HUDEP-2 (cell line): ENCODE results near the gene NECTIN1.
A peak's percentile ranks its signal among the peaks of the same experiment; 100 is the strongest.

ENCODE experiments used
- DNase-seq, 76 experiments: peaks; one replicate each; lab custom pipeline; 2025; ENCODE audit not compliant: unreplicated experiment in 76 of 76; lab: John Stamatoyannopoulos, UW

Gene NECTIN1

DNA sequence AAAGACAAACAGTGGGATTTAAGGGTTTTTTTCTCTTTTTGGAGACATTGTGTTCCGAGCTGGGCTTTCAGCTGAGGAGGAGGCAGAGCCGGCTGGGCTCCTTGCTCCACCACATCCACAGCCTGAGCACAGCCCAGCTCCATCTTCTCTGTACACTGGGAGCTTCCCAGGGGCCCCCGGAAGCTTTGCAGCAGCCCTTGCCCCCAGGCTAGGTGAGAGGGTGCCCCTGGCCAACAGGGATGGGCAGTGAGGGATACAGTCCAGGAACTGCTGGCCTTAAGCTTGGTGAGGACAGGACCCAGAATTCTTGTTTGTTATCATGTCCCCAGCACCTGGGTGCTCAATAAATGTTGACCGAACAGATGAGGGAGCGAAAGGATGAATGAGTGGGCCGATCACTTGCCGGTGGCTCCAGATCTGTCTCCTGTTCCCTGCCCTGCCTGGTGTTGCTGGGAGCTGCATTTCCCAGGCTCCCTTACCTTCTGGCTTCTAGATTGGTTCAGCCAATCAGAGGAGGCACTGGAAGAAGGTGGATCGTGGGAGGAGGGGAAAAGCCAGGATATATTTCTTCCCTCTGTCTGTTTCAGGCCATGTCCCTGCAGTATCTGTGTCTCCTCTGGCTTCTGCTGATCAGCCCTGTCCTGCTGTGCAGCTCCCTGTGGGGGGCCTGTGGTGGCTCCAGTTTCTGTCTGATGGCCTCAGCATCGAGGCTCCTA lies 26.5 kb upstream of the NECTIN1 start:
- no peak for DNase-seq

DNA sequence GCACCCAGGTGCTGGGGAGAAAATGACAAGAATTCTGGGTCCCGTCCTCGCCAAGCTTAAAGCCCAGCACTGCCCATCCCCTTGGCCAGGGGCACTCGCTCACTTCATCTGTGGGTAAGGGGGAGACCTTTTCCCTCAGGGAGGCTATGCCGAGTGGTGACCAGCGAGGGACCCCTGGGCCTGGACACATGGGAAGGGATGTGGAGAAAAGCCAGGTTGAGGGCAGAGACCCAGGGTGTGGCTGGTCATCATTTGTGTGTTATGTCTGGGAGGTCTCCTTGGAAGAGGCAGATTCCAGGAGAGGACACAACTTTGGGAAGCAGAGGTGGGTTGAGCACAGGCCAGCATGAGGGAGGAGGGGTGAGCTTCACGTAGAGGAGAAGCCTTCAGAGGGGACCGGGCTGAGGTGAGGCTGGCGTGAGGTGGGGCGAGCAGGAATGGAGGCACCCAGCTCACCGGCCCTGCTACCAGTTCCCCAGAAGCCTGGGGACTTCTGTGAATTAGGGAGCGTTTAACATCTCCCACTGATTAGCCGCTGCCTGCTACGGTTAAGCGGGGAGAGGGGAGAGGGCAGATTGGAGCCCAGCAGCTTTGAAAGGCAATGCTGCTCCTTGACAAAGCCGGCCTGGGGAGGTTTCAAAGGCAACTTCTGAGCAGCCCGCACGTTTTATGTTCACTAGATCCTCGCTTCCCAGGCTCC lies 25.8 kb upstream of the NECTIN1 start:
- no peak for DNase-seq

DNA sequence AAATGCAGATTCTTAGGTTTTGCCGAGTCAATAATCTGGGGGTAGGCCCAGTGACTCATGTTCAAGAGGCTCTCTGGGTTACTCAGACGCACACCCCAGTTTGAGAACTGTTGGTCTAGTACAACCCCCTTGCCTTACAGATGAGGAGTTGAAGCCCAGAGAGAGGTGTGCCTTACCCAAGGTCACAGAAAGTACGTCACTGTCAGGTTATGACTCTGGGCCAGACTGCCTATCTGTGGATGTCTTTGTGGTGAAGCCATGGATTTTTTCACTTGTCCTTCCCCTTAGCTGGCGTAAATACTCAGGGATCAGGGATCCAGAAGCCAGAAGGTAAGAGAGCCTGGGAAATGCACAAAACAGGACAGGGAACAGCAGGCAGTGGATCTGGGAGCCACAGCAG lies 25.2 kb upstream of the NECTIN1 start:
- no peak for DNase-seq

DNA sequence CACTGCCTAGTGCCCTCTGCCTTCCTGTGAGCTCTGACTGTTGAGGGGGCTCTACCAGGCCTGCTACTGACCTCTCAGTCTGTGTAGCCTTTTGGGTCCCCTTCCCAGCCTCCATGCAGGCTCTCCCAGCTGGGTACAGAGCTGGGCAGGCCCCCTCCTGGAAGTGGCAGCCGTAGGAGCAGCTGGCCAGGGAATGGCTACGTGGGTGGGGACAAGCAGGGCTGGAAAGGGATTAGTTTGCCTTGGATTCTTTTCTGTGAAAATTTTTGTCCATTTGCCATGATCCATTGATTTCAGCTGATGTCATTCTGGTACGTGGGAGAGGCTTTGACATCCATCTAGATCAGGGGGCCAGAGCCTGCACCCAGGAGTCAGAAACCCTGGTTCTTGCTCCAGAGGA lies 23.9 kb upstream of the NECTIN1 start:
- no peak for DNase-seq

DNA sequence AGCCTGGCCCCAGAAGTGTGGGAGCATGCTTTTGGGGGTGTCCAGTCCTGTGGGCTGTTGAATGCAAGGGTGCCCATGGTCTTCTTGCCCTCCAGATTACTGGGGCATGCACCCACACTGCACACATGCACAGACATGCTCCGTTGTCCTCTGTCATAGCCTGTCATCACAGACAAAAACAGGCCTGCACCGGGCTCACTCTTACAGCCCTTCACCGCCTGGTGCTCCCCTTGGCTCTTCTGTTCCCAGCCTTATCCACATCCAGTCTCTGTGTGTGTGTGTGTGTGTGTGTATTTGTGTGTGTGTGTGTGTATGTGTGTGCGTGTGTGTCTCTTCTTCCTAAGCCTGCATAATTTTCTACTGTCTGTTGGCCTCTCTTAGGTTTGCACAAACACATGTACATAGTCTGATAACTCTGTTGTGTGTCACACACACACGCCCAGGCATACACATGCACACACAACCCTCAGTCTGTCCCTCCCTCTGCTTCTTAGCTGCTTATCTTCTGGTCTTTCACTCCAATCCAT lies 23.4 kb upstream of the NECTIN1 start:
- DNase-seq, result peak in 3 of 76 experiments; percentile 6 to 16 (median 7)

DNA sequence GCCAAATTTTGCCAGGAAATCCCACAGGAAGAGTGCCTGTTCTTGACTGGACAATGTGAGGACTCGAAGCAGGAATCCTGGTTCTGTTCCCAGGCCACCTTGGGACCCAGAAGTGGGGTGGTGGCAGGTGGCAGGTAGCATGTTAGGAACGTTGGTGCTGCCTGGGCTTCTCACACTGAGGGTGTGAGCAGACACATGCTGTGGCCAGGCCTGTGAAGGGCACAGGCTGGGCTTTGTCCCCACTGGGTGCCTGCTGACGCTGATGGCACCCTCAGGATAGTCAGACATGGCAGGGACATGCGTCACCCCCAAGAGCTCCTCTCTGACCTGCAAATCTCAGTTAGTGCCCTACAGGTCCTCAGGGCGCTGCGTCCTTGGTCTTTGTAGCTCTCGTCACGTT lies 21.1 kb upstream of the NECTIN1 start:
- no peak for DNase-seq

DNA sequence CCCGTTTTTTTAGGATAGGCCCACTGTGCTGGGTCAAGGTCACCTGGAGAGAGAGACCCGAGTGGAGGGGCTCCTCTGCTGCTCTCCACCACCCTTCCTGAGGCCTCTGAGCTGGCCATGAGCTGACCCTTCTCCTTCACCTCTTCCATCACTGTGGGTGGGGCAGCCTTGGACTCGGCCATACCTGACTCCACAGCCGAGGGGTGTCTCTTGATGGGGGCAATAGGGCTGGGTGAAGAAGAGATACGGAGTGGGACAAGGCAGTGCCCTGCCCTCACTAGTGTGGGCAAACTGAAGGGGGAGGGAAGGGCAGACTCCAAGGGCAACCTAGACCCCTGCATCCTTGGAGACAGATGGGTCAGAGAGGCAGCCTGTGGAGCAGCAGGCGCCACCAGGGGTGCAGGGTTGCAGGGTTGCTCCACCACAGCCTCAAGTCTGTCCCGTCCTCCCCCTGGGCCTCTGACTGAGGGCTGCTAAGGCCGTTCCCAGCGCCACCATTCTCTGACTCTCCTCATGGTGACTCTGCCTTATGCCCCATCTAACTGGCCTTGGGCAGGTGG lies 20.1 kb upstream of the NECTIN1 start:
- DNase-seq, result no peak

DNA sequence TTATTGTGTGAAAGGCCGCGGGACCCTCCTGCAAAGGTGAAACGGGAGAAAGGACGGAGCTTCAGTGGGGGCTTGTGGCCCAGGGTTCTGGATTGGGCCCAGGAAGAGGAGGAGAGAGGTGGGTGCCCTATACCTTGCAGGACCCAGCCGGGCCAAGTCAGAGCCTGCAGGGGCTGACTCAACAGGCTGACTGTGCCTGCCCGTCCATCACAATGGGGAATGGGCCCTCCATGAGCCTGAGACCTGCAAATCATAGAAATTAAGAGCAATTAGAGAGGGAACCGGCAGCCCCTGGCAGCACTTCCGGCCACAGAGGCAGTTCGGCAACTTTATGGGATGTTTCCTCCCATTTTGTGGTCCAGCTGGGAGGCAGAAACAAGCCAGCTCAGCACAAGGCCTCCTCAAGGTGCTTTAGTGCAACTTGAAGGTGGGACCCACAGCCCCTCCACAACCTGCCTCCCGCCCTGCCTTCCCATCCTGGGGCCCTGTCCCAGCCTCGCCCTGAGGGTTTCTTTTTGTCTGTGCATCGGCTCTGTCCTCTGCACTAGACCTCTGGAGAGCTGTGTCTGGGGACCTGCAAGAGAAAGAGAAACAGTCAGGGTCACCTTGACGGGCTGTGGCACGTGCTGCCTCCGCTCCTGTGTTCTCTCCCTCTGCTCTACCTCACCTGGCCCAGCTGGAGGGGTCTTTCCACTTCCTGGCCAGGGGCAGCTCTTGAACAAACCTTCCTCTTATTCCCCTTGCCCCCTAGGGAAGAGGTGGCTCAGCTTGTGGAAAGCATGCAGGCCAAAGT lies 19.1 kb upstream of the NECTIN1 start:
- DNase-seq, result no peak

DNA sequence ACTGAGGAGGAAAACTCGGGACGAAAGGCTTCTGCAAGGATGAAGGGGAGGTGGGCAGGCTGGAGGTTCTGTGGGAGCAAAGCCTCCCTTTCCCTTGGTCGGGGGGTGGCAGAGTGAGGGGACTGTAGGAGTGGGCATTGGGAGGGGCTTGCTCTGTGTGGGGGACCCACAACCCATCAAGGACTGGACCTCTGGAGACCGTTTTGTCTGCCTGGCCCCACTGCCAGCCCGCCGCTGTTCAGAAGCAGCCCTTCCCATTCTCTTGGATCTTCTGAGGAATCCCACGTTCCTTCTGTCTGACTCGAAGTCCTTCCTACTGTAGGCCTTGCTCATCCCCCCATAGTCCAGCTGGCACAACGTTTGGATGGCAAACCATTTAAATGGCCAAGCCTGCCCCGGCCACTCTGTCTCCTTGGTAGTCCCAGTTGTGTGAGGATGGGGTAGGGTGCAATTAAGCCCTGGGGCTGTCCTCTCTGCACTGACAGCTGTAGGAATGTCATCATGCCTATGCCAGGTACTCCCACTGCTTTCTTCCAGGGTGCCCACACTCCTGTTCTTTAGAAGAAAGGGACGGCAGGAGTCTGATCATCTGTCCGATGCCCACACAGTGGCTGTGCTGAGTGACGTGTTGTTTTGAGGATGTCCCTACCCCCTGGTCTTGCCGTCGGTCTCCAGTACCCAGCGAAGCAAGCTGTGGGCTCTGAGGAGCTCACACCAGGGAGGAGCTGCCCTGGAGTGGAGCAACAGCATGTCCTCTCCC lies 17.0 kb upstream of the NECTIN1 start:
- no peak for DNase-seq

DNA sequence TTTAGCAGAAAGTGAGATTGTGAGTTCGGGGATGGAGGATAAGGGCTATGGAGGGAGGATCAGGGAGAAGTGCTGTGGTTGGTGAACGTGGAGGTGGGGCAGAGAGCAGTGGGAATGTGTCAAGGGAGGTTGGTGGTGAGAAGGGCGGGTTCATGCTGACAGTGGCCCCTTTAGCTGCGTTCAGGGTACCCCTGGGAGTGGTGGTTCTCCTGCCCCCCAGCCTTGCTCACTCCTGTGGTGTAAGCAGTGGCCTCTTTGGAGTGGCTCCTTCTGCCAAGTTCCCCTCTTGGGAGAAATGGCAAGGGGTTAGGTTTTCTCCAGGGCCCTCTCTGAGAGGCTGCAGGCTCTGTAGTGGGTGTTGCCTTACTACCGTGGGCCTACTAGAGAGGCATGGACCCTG lies 16.1 kb upstream of the NECTIN1 start:
- DNase-seq, result no peak

DNA sequence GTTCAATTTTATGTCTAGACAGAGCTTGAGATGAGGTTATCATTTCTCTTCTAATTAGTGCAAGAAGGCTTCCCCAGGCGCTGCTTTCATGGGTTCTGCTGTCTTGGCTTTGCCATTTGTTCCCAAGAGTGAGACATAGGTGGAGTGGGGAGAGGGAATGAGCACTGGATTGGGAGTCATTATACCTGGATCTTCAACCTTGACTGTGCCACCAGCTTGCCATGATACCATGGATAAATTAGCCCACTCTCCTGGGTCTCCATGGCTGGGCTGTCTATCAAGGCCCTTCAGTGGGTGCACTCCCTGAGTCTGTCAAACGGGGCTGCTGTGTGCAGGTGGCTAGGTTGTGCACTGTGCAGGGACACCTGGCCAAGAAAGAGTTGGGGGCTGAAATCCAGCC lies 15.6 kb upstream of the NECTIN1 start:
- no peak for DNase-seq

DNA sequence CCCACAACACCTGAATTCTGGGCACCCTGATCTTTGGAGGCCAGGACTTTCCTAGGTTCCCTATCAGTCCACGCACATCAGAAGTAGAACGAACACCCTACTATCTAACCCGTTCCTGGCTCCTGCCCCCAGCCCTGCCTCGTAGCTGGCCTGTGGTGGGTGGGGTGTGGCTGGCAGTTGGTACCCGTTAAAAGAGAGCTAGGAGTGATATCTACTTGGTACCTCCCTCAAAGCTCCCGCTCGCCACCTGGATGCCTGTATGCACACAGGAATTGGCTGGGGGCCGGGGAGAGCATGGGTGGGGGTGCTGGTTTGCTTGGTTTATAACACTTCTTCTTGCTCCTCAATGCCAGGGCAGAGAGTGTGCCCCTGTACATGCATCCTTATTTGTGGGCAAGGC lies 14.0 kb upstream of the NECTIN1 start:
- DNase-seq, result peak in 60 of 76 experiments; percentile 3 to 83 (median 52)

DNA sequence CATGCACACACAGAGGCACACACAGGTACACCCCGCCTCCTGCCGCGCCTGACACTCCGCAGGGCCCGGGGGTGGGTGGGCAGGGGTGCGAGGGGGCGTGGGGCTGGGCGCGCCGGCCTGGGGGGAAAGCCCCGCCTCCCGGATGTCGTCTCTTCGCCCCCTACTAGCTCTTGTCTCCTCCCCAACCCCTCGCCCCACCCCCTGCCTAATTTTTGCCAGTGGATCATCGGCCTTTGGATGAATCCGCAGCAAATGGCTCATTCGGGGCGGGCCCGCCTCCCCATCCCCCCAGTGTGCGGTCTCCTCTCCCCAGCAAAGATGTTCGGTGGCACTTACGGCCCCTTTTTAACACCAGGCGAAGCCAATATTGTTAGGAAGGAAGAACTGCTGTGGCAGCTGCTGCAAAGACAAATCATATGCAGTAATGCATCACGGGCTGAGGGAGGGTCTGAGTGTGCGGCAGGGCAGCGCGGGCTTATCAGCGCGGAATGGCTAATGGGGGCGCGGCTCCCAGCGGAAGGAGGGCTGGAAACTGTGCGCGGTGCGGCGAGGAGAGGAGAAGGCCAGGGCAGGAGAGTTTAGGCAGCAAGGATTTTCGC lies 13.4 kb upstream of the NECTIN1 start:
- peak in 48 of 76 experiments; percentile 13 to 85 (median 51) for DNase-seq

DNA sequence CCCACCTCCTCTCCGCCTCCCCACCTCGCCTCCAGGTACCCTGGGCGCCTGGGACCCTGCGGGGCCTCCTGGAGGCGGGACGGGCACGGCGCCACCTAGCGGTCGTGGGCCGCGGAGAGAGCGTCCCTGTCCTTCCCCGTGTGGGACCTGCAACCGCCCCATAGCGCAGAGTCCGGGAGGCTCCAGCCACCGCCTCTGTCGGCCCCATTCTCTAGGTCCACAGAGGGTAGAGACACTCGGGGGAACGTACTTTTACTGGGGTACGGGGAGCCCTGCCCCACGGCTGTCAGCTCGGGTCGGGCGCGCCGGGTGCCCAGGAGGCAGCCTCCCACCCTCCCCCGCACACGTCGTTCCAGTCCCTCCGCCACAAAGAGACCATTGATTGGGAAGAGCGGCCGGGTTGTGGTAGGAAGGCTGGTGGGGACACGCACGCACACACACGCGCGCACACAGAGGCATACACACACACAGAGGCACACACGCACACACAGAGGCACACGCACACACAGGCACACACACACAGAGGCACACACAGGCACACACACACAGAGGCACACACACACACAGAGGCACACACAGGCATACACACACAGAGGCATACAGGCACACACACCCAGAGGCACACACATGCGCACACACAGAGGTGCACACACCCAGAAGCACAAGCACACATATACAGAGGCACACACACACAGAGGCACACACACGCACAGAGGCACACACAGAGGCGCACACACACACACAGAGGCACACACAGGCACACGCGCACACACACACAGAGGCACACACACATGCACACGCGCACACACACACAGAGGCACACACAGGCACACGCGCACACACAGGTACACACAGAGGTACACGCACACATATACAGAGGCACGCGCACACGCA lies 12.6 kb upstream of the NECTIN1 start:
- peak in 51 of 76 experiments; percentile 0 to 74 (median 40) for DNase-seq

DNA sequence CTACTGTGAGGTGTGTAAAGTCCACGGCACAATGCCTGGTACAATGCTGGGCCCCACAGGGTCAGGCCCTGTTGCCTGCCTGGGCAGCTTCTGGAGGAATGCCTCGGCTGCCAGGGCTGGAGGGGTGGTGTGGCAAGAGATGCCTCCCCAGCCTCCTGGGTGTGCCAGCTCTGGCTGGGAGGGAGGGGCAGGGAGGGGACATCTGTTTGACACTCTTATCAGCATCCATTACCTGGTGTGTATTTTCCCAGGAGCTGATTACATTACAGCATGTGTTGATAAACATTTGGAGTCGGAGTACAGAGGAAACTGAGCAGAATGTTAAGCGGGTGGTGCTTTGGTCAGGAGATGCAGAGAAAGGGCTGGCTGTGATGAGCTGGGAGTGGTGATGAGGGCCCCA lies 11.0 kb upstream of the NECTIN1 start:
- peak in 64 of 76 experiments; percentile 14 to 90 (median 58) for DNase-seq

DNA sequence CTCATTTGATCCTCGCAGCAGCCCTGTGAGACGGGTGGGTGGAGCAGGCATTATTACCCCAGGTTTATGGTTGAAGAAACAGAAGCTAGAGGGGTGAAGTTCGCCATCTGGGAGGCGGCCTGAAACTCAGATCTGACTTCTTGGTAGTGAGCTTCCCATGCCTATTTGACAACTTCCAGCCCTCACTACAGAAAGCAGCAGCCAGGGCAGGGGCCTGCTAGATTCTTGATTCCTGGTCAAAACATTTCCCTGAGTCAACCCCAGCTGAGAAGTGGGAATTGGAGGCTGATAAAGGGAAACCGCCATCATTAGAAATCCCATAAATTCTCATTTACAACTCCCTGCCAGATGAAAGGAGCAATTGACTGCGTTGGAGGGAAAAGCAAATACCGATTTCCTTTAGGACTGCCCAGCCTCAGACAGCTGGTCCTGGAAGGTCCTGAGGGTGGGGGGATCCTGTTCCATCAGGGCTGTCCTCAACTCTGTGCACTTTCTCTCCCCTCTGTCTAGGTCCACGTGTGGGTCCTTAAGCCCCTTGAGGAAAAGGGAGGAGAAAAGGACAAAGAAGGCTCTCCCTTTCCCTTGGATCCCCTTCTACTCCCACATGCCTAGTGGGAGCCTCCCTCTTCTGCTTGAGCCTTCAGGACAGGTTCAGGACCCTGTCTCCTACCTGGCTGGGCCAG lies 10.2 kb upstream of the NECTIN1 start:
- DNase-seq, result no peak

DNA sequence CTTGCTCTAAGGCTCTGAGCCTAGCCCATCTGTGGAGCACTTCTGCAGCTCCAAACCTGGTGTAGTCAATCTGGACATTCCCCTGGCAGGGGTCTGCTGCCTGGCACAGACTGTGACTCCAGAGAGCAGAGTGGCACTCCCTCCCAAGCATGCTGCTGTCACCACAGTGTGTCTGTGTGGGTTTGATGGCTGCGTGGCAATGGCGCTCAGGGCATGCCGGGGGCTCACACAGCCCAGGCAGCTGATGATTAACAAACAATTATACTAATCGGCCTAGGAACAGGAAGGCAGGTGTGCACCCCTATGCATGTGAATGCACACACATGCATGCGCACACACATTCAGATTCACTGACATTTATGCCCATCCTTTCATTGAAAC lies 9.0 kb upstream of the NECTIN1 start:
- DNase-seq, result no peak

DNA sequence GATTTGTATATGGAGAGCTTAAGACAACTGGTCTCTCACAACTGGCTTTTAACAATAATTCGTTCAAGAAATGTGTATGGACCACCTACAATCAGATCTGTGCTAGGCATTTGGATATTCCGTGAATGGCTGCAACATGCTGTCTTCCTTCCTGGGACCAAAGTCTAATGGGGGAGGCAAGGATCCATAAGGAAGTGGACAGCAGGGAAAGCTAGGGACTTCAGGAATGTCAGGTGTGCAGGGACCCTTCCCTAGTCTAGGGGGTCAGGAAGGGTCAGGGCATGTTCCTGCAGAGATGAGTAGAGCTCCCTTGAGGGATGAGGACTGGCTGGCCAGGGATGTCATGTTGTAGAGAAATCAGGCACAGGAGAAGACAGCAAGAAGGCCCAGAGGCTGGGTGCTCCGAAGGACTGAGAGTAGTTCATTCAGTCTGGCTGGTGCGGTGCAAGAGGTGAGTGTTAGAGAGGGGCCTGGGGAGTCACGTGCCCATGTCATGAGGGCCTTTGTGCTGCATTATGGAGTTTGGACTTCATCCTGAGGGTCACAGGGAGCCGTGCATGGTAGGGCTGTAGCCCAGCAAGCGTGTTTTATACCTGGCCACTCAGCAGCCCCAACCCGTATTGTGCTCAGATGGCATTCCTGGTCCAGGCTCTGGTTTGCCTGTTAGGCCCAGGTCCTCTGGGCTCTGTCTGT lies 8.5 kb upstream of the NECTIN1 start:
- no peak for DNase-seq
